ENCODE measurements around the gene THSD7B.
"Not testable (repeated sequence)": the region's sequence is repeated elsewhere in the genome, so short reads cannot be mapped to it uniquely, and the experiment has no call there.

The THSD7B gene

GRCh38 chr2:136765256-136766072 is at the start of gene THSD7B:
Gene THSD7B (plus strand): TSS chr2:136765545. CDS start chr2:136882179, 116,634 bp downstream.
- no peak for FAIRE-seq

GRCh38 chr2:136718273-136718672 is 47.1 kb upstream of the THSD7B start:
- no peak for FAIRE-seq

GRCh38 chr2:136727973-136728699 is 37.2 kb upstream of the THSD7B start:
- FAIRE-seq = no peak

- FAIRE-seq = no peak
These were observed 29.1 kb upstream of the THSD7B start for GRCh38 chr2:136736236-136736635.

- FAIRE-seq = no peak
These were observed 27.3 kb upstream of the THSD7B start for GRCh38 chr2:136738044-136738443.

- FAIRE-seq = no peak
These were observed 23.9 kb upstream of the THSD7B start for GRCh38 chr2:136741471-136741870.

GRCh38 chr2:136750065-136750464 is 15.3 kb upstream of the THSD7B start:
- no peak for FAIRE-seq

- no peak for FAIRE-seq
These were observed 13.9 kb upstream of the THSD7B start for GRCh38 chr2:136751406-136751805.

GRCh38 chr2:136758504-136758903 is 6.8 kb upstream of the THSD7B start:
- not testable (repeated sequence) for FAIRE-seq

- FAIRE-seq = no peak
These were observed 691 bp upstream of the THSD7B start for GRCh38 chr2:136764452-136765255.

GRCh38 chr2:136766073-136766404 is 694 bp downstream of the THSD7B start:
- FAIRE-seq = no peak

- FAIRE-seq = no peak
These were observed 1.7 kb downstream of the THSD7B start for GRCh38 chr2:136767030-136767429.

- no peak for FAIRE-seq
These were observed 4.5 kb downstream of the THSD7B start for GRCh38 chr2:136769871-136770270.

- FAIRE-seq = no peak
These were observed 5.0 kb downstream of the THSD7B start for GRCh38 chr2:136770384-136770783.

- no peak for FAIRE-seq
These were observed 12.0 kb downstream of the THSD7B start for GRCh38 chr2:136777391-136777790.

GRCh38 chr2:136783856-136784255 is 18.5 kb downstream of the THSD7B start:
- FAIRE-seq = no peak

GRCh38 chr2:136785215-136785614 is 19.9 kb downstream of the THSD7B start:
- no peak for FAIRE-seq

- no peak for FAIRE-seq
These were observed 22.6 kb downstream of the THSD7B start for GRCh38 chr2:136787970-136788369.

- no peak for FAIRE-seq
These were observed 31.0 kb downstream of the THSD7B start for GRCh38 chr2:136796339-136796738.

- no peak for FAIRE-seq
These were observed 33.4 kb downstream of the THSD7B start for GRCh38 chr2:136798766-136799165.

GRCh38 chr2:136801661-136802060 is 36.3 kb downstream of the THSD7B start:
- FAIRE-seq = no peak

GRCh38 chr2:136809998-136810397 is 44.7 kb downstream of the THSD7B start:
- FAIRE-seq = no peak

- FAIRE-seq = no peak
These were observed 53.5 kb downstream of the THSD7B start for GRCh38 chr2:136818839-136819238.

GRCh38 chr2:136823291-136823690 is 57.9 kb downstream of the THSD7B start:
- FAIRE-seq = no peak
